GDM1 (cell line): Measurements from ENCODE around the gene PSG5.
"Not testable (repeated sequence)": the region's sequence is repeated elsewhere in the genome, so short reads cannot be mapped to it uniquely, and the experiment has no call there.

Experiments used
- DNase-seq: peaks from one replicate; lab custom pipeline; 2025; lab: John Stamatoyannopoulos, UW

The PSG5 gene

GRCh38 chr19:43181869-43182771, 4.2 kb downstream of the PSG5 start:
- not testable (repeated sequence) for DNase-seq

- DNase-seq: not testable (repeated sequence)
Measured at GRCh38 chr19:43179569-43180147, 6.7 kb downstream of the PSG5 start.

- not testable (repeated sequence) for DNase-seq
Measured at GRCh38 chr19:43178577-43178976, 7.8 kb downstream of the PSG5 start.

GRCh38 chr19:43165906-43166305, 20.4 kb downstream of the PSG5 start:
- not testable (repeated sequence) for DNase-seq

GRCh38 chr19:43163135-43163534, 23.2 kb downstream of the PSG5 start:
- DNase-seq: not testable (repeated sequence)

DNA sequence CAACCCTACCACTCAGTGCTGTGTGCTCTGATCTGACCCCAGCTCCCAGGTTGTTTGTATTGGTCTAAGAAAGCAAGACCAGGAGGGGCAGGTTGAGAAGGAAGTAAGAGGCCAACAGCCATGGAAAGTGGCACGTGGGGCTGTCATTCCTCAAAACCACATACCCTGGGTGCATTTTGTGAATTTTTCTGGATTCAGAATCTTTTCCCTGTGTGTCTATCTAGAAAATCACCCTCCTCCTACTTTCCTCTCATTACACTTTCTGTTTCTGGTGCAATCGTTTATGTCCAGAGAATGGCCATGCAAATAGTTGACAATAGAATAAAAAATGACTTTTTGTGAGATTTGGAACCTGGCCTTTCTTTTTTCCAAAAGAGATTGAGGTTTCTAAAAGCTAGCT, 24.1 kb downstream of the PSG5 start:
- DNase-seq: not testable (repeated sequence)

- DNase-seq: no peak
Measured at GRCh38 chr19:43152214-43152613, 34.1 kb downstream of the PSG5 start.

DNA sequence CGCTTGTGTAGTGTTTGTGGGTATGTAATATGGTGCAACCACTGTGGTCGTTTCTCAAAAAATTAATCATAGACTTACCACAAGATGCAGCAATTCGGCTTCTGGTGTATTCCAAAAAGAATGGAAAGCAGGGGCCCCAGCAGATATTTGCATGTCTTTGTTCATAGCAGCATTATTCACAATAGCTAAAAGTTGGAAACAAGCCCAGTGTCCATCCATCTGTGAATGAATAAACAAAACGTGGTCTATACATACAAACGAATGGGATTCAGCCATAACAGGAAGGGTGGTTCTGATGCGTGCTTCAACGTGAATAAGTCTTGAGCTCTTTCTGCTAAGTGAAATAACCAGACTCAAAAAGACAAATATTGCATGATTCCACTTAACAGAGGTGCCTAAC, 36.5 kb downstream of the PSG5 start:
- not testable (repeated sequence) for DNase-seq

DNA sequence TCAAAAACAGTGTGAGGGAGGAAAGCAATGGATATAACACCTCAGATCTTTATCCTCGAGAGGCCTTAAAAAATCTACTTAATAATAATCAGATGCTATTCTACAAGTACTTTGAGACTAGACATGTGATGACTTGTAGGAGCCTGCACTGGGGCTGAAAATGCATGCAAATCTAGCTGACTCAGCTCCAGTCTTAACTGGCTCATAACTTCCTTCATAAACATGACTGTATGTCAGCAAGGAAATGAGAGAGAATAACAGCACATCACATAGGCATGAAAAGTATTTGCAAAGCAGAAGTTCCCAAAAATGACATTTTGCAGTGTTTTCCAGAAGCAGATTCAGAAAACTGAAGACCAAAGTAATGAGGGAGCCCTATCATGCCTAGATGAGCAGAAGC, 38.1 kb downstream of the PSG5 start:
- DNase-seq: no peak

DNA sequence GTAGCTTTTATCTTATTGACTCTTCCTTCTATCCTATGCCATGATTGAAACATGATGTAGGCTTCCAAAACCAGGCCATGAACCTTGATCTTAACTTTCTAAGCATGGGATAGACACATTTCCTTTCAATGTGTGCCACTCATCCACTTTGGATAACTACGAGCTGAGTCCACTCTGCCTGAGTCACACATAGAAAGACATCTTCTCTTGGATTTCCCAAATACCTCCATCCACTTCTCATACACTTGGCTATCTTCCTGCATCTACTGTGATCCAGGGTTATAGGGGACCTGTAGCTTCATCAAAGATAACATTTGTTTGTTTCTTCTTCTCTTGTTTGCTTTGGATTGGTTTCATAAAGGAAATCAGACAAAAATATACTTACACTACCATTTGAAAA, 44.6 kb downstream of the PSG5 start:
- DNase-seq: not testable (repeated sequence)

DNA sequence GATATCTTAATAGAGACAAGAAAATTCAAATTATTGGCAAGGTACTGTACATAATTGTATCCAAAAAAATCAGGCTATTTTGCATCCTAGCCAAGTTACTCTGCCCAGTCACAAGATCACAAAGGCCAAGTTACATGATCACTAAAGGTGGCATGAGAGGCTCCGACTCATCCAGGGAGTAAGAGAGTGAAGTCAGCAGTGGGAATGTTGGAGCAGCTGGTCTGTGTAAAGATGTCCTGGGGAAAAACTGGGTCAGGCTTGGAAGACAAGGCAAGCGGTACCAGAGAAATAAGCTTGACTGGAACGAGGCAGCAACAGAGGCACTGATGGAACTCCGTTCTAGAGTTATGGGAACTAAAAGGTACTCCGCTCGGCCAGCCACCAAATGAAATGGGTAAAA, 53.6 kb downstream of the PSG5 start:
- DNase-seq: no peak

DNA sequence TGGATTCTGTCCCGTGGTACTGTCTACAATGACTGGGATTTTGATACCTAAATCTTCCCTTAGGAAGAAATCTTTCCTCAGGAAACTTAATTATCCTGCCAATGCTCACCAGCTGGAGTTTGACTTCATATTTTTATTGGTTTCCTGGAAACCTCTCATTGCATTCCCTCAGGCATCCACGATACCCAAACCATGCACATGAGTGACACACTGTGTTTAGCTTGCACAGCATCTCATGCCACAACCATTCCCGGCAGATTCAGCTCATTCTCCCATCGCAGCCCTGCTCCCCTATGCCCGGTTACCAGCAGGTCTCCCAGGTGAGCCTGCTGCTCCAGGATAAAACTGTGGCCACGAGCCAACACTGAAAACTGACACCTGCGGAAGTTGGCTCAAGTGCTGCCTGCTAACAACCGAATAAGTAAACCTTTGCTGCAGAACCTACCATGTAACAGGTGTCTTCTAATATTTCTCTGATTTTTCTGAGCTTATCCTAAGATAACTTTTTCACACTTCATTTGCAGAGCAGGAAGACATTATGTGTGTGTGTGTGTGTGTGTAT, 55.0 kb downstream of the PSG5 start:
- DNase-seq: not testable (repeated sequence)

- DNase-seq: not testable (repeated sequence)
Measured at GRCh38 chr19:43129197-43129596, 57.1 kb downstream of the PSG5 start.

- DNase-seq: not testable (repeated sequence)
Measured at GRCh38 chr19:43127336-43127735, 59.0 kb downstream of the PSG5 start.

DNA sequence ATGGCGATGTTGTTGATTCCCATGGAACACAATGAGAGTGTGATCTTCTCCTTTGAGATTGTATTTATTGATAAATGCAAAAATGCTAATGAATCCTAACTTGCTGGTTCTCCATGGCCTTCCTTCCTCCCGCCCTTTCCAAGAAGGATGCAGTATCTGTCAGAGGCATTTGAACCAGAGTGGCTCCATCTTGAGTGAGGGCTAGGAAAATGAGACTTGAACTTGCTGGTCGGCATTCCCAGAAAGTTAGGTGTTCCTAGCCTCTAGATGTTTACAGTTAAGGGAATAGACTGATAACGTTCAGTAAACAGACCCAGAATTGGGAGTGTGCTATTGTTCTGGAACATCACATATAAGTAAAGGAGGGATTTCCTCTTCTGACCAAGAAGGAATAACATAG, 59.6 kb downstream of the PSG5 start:
- DNase-seq: no peak

- DNase-seq: no peak
Measured at GRCh38 chr19:43124360-43124759, 62.0 kb downstream of the PSG5 start.

GRCh38 chr19:43120433-43121026, 65.8 kb downstream of the PSG5 start:
- not testable (repeated sequence) for DNase-seq

DNA sequence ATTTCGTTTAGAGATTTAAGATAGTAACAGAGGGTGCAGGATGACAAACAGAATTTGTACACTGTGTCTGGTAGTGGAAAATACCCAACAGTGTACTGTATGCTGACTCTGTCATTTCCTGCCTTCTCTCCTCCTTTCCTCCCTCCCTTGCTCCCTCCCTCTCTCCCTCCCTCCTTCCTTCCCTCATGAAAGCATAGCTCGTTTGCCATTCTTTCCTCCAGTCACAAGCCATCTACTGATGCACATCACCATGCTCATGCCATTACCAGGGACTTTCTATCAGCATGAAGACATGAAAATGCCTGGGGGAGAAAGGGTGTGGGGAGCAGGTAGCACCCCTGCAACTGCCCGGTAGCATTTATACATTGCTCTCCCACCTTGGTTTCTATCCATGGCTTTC, 66.8 kb downstream of the PSG5 start:
- not testable (repeated sequence) for DNase-seq
